Astrocyte (in vitro differentiated cells and primary cell): ENCODE data around the gene NNT. TPM values are rescaled to one million over a fixed set of nuclear protein-coding genes. Genes with fewer than 3 reads are reported as not detected.
"Not testable (repeated sequence)": the region's sequence is repeated elsewhere in the genome, so short reads cannot be mapped to it uniquely, and the experiment has no call there.

Experiments
- DNase-seq: peaks from one replicate; pipeline ENCODE4 v3.0.0-alpha.2; 2010; ENCODE audit warnings: low read depth
- FAIRE-seq: peaks from 2 replicates; lab custom pipeline; 2011; peaks lifted over from hg19 to GRCh38; lab: Jason Lieb, UNC
- H2AFZ ChIP-seq: 2 replicates; pipeline ENCODE4 v1.6.0; 2012; ENCODE audit warnings: low read depth, low read length, inconsistent platforms
- H3K27ac ChIP-seq: 2 replicates; pipeline ENCODE4 v1.5.1; 2011; ENCODE audit warnings: low read depth, low read length, inconsistent platforms
- H3K27me3 ChIP-seq: 2 replicates; pipeline ENCODE4 v1.6.0; 2011; ENCODE audit warnings: low read length, inconsistent platforms; ENCODE audit not compliant: insufficient read depth
- H3K36me3 ChIP-seq: 2 replicates; pipeline ENCODE4 v1.5.1; 2011; ENCODE audit warnings: low read length, inconsistent platforms; ENCODE audit not compliant: insufficient read depth
- H3K4me1 ChIP-seq: 2 replicates; pipeline ENCODE4 v1.5.1; 2011; ENCODE audit warnings: low read length, inconsistent platforms; ENCODE audit not compliant: insufficient read depth
- H3K4me2 ChIP-seq: 2 replicates; pipeline ENCODE4 v1.6.0; 2012; ENCODE audit warnings: low read length, inconsistent platforms
- H3K4me3 ChIP-seq: 2 replicates; pipeline ENCODE4 v1.5.1; 2011; ENCODE audit warnings: low read depth, mild to moderate bottlenecking, low read length, inconsistent platforms; ENCODE audit not compliant: insufficient read depth
- H3K79me2 ChIP-seq: 2 replicates; pipeline ENCODE4 v1.6.0; 2012; ENCODE audit warnings: mild to moderate bottlenecking, low read length, inconsistent platforms; ENCODE audit not compliant: insufficient read depth
- H3K9ac ChIP-seq: 2 replicates; pipeline ENCODE4 v1.6.0; 2012; ENCODE audit warnings: mild to moderate bottlenecking, low read length, inconsistent platforms
- H3K9me3 ChIP-seq: 2 replicates; pipeline ENCODE4 v1.5.1; 2012; ENCODE audit warnings: low read depth, mild to moderate bottlenecking, low read length, inconsistent platforms; ENCODE audit not compliant: insufficient read depth
- H4K20me1 ChIP-seq: 2 replicates; pipeline ENCODE4 v1.6.0; 2012; ENCODE audit warnings: low read length, inconsistent platforms; ENCODE audit not compliant: insufficient read depth
- H3K27ac Mint-ChIP-seq: one replicate; pipeline ENCODE4 v1.8.0; 2021; ENCODE audit warnings: mild to moderate bottlenecking, mixed read lengths; ENCODE audit not compliant: unreplicated experiment
- H3K27me3 Mint-ChIP-seq: one replicate; pipeline ENCODE4 v1.8.0; 2021; ENCODE audit warnings: low read depth, mixed read lengths; ENCODE audit not compliant: unreplicated experiment
- H3K36me3 Mint-ChIP-seq: one replicate; pipeline ENCODE4 v1.8.0; 2021; ENCODE audit warnings: low read depth, mixed read lengths; ENCODE audit not compliant: unreplicated experiment
- H3K4me1 Mint-ChIP-seq: one replicate; pipeline ENCODE4 v1.8.0; 2021; ENCODE audit warnings: low read depth, mixed read lengths; ENCODE audit not compliant: unreplicated experiment
- H3K4me3 Mint-ChIP-seq: one replicate; pipeline ENCODE4 v1.8.0; 2021; ENCODE audit warnings: mild to moderate bottlenecking, moderate library complexity, mixed read lengths; ENCODE audit not compliant: unreplicated experiment
- H3K9me3 Mint-ChIP-seq: one replicate; pipeline ENCODE4 v1.8.0; 2021; ENCODE audit warnings: mild to moderate bottlenecking, mixed read lengths; ENCODE audit not compliant: unreplicated experiment
- EZH2 ChIP-seq: IDR thresholded peaks from 2 replicates; pipeline ENCODE4 v1.6.1; 2012; ENCODE audit warnings: mild to moderate bottlenecking, low read length, inconsistent platforms; ENCODE audit not compliant: insufficient read depth
- total RNA-seq: library from RNA; stranded (reverse); gene quantifications from 2 replicates; pipeline ENCODE4 v1.2.1, GENCODE V29; 2021
- TF ChIP-seq, protein P1 (sequence below): IDR thresholded peaks from 2 replicates; pipeline ENCODE4 v1.5.1; 2011; ENCODE audit warnings: low read depth, mild to moderate bottlenecking, inconsistent platforms, low read length, moderate library complexity; ENCODE audit not compliant: insufficient read depth

The NNT gene
- total RNA-seq, 1 donor from 2014 or later = 44.3 TPM

GRCh38 chr5:43590700-43591099 lies 12.3 kb upstream of the NNT start:
- Histone ChIP-seq H3K9me3 (no peaks in the 10 kb centered on the region), H2AFZ (no peak overlapping the region), H3K27ac (no peak overlapping the region), H3K4me1 (no peaks in the 10 kb centered on the region), H3K27me3 (no peaks in the 10 kb centered on the region), H3K36me3 (no peaks in the 10 kb centered on the region), H3K4me3 (no peak overlapping the region), H4K20me1 (no peaks in the 10 kb centered on the region), H3K4me2 (no peak overlapping the region), H3K9ac (no peak overlapping the region), H3K79me2 (no peaks in the 10 kb centered on the region)
- TF ChIP-seq, protein P1, sequence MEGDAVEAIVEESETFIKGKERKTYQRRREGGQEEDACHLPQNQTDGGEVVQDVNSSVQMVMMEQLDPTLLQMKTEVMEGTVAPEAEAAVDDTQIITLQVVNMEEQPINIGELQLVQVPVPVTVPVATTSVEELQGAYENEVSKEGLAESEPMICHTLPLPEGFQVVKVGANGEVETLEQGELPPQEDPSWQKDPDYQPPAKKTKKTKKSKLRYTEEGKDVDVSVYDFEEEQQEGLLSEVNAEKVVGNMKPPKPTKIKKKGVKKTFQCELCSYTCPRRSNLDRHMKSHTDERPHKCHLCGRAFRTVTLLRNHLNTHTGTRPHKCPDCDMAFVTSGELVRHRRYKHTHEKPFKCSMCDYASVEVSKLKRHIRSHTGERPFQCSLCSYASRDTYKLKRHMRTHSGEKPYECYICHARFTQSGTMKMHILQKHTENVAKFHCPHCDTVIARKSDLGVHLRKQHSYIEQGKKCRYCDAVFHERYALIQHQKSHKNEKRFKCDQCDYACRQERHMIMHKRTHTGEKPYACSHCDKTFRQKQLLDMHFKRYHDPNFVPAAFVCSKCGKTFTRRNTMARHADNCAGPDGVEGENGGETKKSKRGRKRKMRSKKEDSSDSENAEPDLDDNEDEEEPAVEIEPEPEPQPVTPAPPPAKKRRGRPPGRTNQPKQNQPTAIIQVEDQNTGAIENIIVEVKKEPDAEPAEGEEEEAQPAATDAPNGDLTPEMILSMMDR = no peak
- no peak for TF ChIP-seq EZH2
- Mint-ChIP-seq H3K36me3 (peaks cover 2% of the 10 kb centered on the region), H3K4me1 (no peaks in the 10 kb centered on the region), H3K9me3 (no peaks in the 10 kb centered on the region), H3K27me3 (no peaks in the 10 kb centered on the region), H3K4me3 (no peak overlapping the region), H3K27ac (no peak overlapping the region)
- FAIRE-seq (no peak), DNase-seq (no peak)

DNA sequence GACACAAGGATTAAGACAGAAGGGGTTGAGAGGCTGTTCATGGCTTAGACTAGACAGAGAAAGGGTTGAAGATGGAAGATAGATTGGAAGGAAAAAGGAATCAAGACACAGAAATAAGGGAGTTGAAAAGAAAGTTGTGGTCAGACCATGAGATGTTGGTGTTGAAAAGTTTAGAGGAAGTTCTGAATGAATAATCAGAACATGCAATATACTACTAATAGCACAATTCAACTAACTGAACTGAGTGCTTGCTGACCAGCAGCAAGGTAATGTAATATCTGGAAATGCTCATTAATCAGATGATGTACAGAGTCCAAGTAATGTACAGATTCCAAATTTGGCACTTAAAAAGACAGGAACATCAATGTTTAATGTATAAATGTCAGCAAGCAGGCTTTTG lies 10.6 kb upstream of the NNT start:
- Histone ChIP-seq H3K4me1 (no peaks in the 10 kb centered on the region), H3K27me3 (no peaks in the 10 kb centered on the region), H3K4me3 (no peak overlapping the region), H4K20me1 (no peaks in the 10 kb centered on the region), H3K9ac (no peak overlapping the region), H3K27ac (no peak overlapping the region), H3K9me3 (no peaks in the 10 kb centered on the region), H2AFZ (no peak overlapping the region), H3K4me2 (no peak overlapping the region), H3K79me2 (no peaks in the 10 kb centered on the region), H3K36me3 (no peaks in the 10 kb centered on the region)
- peaks cover 2% of the 10 kb centered on the region for H3K36me3 Mint-ChIP-seq
- H3K27me3 Mint-ChIP-seq = no peaks in the 10 kb centered on the region
- no peaks in the 10 kb centered on the region for H3K4me1 Mint-ChIP-seq
- TF ChIP-seq EZH2 = no peak
- TF ChIP-seq, protein P1 = no peak
- no peak for DNase-seq
- H3K27ac Mint-ChIP-seq = no peak overlapping the region
- no peak for FAIRE-seq
- no peak overlapping the region for H3K4me3 Mint-ChIP-seq
- no peaks in the 10 kb centered on the region for H3K9me3 Mint-ChIP-seq

- H3K36me3 Mint-ChIP-seq, H3K4me3 Mint-ChIP-seq, H3K27ac Mint-ChIP-seq: not testable (repeated sequence)
Measured at GRCh38 chr5:43598927-43599326, 4.1 kb upstream of the NNT start.

More at GRCh38 chr5:43598927-43599326, 4.1 kb upstream of the NNT start:
- H3K4me1 Mint-ChIP-seq = peaks cover 14% of the 10 kb centered on the region
- not testable (repeated sequence) for H3K9ac ChIP-seq, H3K36me3 ChIP-seq, H3K4me3 ChIP-seq, DNase-seq, H3K27me3 Mint-ChIP-seq, H3K9me3 ChIP-seq, H3K27ac ChIP-seq, H3K9me3 Mint-ChIP-seq, FAIRE-seq, H2AFZ ChIP-seq, H4K20me1 ChIP-seq, H3K4me2 ChIP-seq, H3K27me3 ChIP-seq
- peaks cover 13% of the 10 kb centered on the region for H3K4me1 ChIP-seq
- H3K79me2 ChIP-seq = peaks cover 16% of the 10 kb centered on the region
